Fibroblast of lung (primary cell): ENCODE data around the gene ADAMTS14. TPM values are rescaled to one million over a fixed set of nuclear protein-coding genes. Genes with fewer than 3 reads are reported as not detected.
A peak's percentile ranks its signal among the peaks of the same experiment; 100 is the strongest.
"Not testable (repeated sequence)": the region's sequence is repeated elsewhere in the genome, so short reads cannot be mapped to it uniquely, and the experiment has no call there.

Experiments
- DNase-seq, 2 donors: peaks; one replicate each; pipeline versions ENCODE4 v3.0.0 to v3.0.0-alpha.2; 2010; ENCODE audit warnings: low read depth in 2 of 2
- H2AFZ ChIP-seq: 2 replicates; pipeline ENCODE4 v1.5.1; 2012; ENCODE audit warnings: low read length, control low read depth, inconsistent platforms
- H3K27ac ChIP-seq: 2 replicates; pipeline ENCODE4 v1.5.1; 2011; ENCODE audit warnings: low read length, control low read depth; ENCODE audit not compliant: insufficient read depth
- H3K27me3 ChIP-seq: 2 replicates; pipeline ENCODE4 v1.5.1; 2011; ENCODE audit warnings: mild to moderate bottlenecking, low read length; ENCODE audit not compliant: control insufficient read depth, insufficient read depth
- H3K36me3 ChIP-seq: 2 replicates; pipeline ENCODE4 v1.5.1; 2011; ENCODE audit warnings: low read length; ENCODE audit not compliant: control insufficient read depth, insufficient read depth
- H3K4me1 ChIP-seq: 2 replicates; pipeline ENCODE4 v1.5.1; 2011; ENCODE audit warnings: low read length; ENCODE audit not compliant: control insufficient read depth, insufficient read depth; ENCODE audit errors: extremely low read depth
- H3K4me2 ChIP-seq: 2 replicates; pipeline ENCODE4 v1.5.1; 2011; ENCODE audit warnings: low read length, control low read depth; ENCODE audit not compliant: insufficient read depth; ENCODE audit errors: extremely low read depth
- H3K4me3 ChIP-seq, 4 experiments: fragments of 200-600 bp in 1 of 4; sonication (generic) in 1 of 4; replicated peaks in 1 of 4; 2 replicates each; pipeline ENCODE4 v1.5.1; 2011 to 2016; ENCODE audit warnings: low read length in 4 of 4, low read depth in 3 of 4, mild to moderate bottlenecking in 3 of 4, control low read depth in 2 of 4, inconsistent platforms in 1 of 4, mixed read lengths in 1 of 4; ENCODE audit not compliant: insufficient read depth in 1 of 4; ENCODE audit errors: control extremely low read depth in 1 of 4
- H3K79me2 ChIP-seq: 2 replicates; pipeline ENCODE4 v1.5.1; 2012; ENCODE audit warnings: mild to moderate bottlenecking, low read length, inconsistent platforms; ENCODE audit not compliant: control insufficient read depth, insufficient read depth
- H3K9ac ChIP-seq: 2 replicates; pipeline ENCODE4 v1.5.1; 2011; ENCODE audit warnings: mild to moderate bottlenecking, low read length, control low read depth; ENCODE audit not compliant: insufficient read depth
- H3K9me3 ChIP-seq: 2 replicates; pipeline ENCODE4 v1.5.1; 2012; ENCODE audit warnings: low read depth, low read length; ENCODE audit not compliant: control insufficient read depth, insufficient read depth
- H4K20me1 ChIP-seq: 2 replicates; pipeline ENCODE4 v1.5.1; 2011; ENCODE audit warnings: low read length; ENCODE audit not compliant: control insufficient read depth, insufficient read depth; ENCODE audit errors: extremely low read depth
- CTCF ChIP-seq, 2 donors: IDR thresholded peaks in 1 of 2; conservative IDR thresholded peaks in 1 of 2; 1 replicate in 1 of 2; 2 replicates in 1 of 2; pipeline ENCODE4 v1.5.1; 2011 to 2012; ENCODE audit warnings: low read length in 2 of 2, control low read depth in 1 of 2, inconsistent platforms in 1 of 2, low read depth in 1 of 2, mild to moderate bottlenecking in 1 of 2
- EZH2 ChIP-seq: IDR thresholded peaks from 2 replicates; pipeline ENCODE4 v1.5.1; 2012; ENCODE audit warnings: low read length, control low read depth, mild to moderate bottlenecking; ENCODE audit errors: missing control alignments
- polyA plus RNA-seq, 2 donors: library from polyadenylated mRNA; depleted of rRNA in 1 of 2; stranded (reverse) in 1 of 2; unstranded in 1 of 2; fragments of >200 nt; gene quantifications; 2 replicates each; pipeline ENCODE4 v1.2.1, GENCODE V29; 2011 to 2012; ENCODE audit warnings: missing spikeins in 1 of 2
- total RNA-seq: library from RNA; depleted of rRNA; stranded (reverse); fragments of >200 nt; gene quantifications from 2 replicates; pipeline ENCODE4 v1.2.1, GENCODE V29; 2014

Gene ADAMTS14
- total and polyA plus RNA-seq, 2 donors (not counting 1 experiment from before 2014, with no cell fraction given), result 4.1 to 6.2 TPM

GRCh38 chr10:70666960-70667798, 5.1 kb upstream of the ADAMTS14 start:
- H4K20me1 ChIP-seq, result no peaks in the 10 kb centered on the region
- no peaks in the 10 kb centered on the region for H3K36me3 ChIP-seq
- TF ChIP-seq EZH2, result no peak
- no peak for TF ChIP-seq CTCF (conservative IDR thresholded peaks at IDR 0.05 in 1 of 2, IDR thresholded peaks at IDR 0.05 in 1 of 2; ENCODE audit: low read depth in 1 of 2, low read length in 2 of 2)
- no peak overlapping the region for H3K4me3 ChIP-seq
- DNase-seq, result peak in 1 of 2 donors; percentile 37
- H3K9me3 ChIP-seq, result no peaks in the 10 kb centered on the region
- H3K79me2 ChIP-seq, result no peaks in the 10 kb centered on the region
- no peak overlapping the region for H3K9ac ChIP-seq
- no peaks in the 10 kb centered on the region for H3K27me3 ChIP-seq
- H3K4me2 ChIP-seq, result no peak overlapping the region
- no peak overlapping the region for H3K27ac ChIP-seq
- H2AFZ ChIP-seq, result no peak overlapping the region
- peaks cover 22% of the 10 kb centered on the region for H3K4me1 ChIP-seq

GRCh38 chr10:70667818-70668217, 4.5 kb upstream of the ADAMTS14 start:
- not testable (repeated sequence) for H3K4me2 ChIP-seq, H3K36me3 ChIP-seq, DNase-seq, H3K27me3 ChIP-seq, H4K20me1 ChIP-seq, H2AFZ ChIP-seq, H3K9ac ChIP-seq, H3K9me3 ChIP-seq, H3K4me3 ChIP-seq, H3K79me2 ChIP-seq, H3K27ac ChIP-seq
- H3K4me1 ChIP-seq, result peaks cover 17% of the 10 kb centered on the region

- Histone ChIP-seq H3K4me3 (no peak overlapping the region), H3K9ac (no peak overlapping the region), H3K9me3 (no peaks in the 10 kb centered on the region), H3K79me2 (no peaks in the 10 kb centered on the region), H4K20me1 (no peaks in the 10 kb centered on the region), H2AFZ (no peak overlapping the region), H3K36me3 (no peaks in the 10 kb centered on the region), H3K4me1 (peaks cover 16% of the 10 kb centered on the region), H3K27me3 (no peaks in the 10 kb centered on the region), H3K4me2 (no peak overlapping the region), H3K27ac (no peak overlapping the region)
- no peak for TF ChIP-seq EZH2
- no peak for TF ChIP-seq CTCF (conservative IDR thresholded peaks at IDR 0.05 in 1 of 2, IDR thresholded peaks at IDR 0.05 in 1 of 2; ENCODE audit: low read depth in 1 of 2, low read length in 2 of 2)
- peak in 1 of 2 donors; percentile 64 for DNase-seq
These were observed 3.8 kb upstream of the ADAMTS14 start for GRCh38 chr10:70668454-70668970.
